Ectodermal cell (in vitro differentiated cells): ENCODE data around the gene THUMPD3.

Experiments
- H3K27ac ChIP-seq: 2 replicates; pipeline ENCODE4 v1.7.0; 2013; ENCODE audit warnings: mild to moderate bottlenecking, low read depth, low read length; ENCODE audit not compliant: insufficient read depth, poor library complexity, severe bottlenecking
- H3K27me3 ChIP-seq: 2 replicates; pipeline ENCODE4 v1.7.0; 2013; ENCODE audit warnings: mild to moderate bottlenecking, low read length; ENCODE audit not compliant: insufficient read depth, control insufficient read depth, poor library complexity, severe bottlenecking
- H3K36me3 ChIP-seq: one replicate; pipeline ENCODE4 v1.7.0; 2013; ENCODE audit warnings: low read length; ENCODE audit not compliant: control insufficient read depth, insufficient read depth
- H3K4me1 ChIP-seq: one replicate; pipeline ENCODE4 v1.7.0; 2013; ENCODE audit warnings: low read length; ENCODE audit not compliant: control insufficient read depth, insufficient read depth
- H3K4me3 ChIP-seq: 2 replicates; pipeline ENCODE4 v1.7.0; 2013; ENCODE audit warnings: low read depth, low read length, control low read depth; ENCODE audit not compliant: insufficient read depth
- H3K9me3 ChIP-seq: 2 replicates; pipeline ENCODE4 v1.7.0; 2013; ENCODE audit warnings: mild to moderate bottlenecking, low read length, moderate library complexity; ENCODE audit not compliant: control insufficient read depth
- WGBS, 2 experiments: methylation state at CpG; one replicate each; pipeline ENCODE4 v1.1.7; 2013; ENCODE audit warnings: missing lambda C conversion rate in 2 of 2; 5-methylcytosine and 5-hydroxymethylcytosine counted together

The THUMPD3 gene

DNA sequence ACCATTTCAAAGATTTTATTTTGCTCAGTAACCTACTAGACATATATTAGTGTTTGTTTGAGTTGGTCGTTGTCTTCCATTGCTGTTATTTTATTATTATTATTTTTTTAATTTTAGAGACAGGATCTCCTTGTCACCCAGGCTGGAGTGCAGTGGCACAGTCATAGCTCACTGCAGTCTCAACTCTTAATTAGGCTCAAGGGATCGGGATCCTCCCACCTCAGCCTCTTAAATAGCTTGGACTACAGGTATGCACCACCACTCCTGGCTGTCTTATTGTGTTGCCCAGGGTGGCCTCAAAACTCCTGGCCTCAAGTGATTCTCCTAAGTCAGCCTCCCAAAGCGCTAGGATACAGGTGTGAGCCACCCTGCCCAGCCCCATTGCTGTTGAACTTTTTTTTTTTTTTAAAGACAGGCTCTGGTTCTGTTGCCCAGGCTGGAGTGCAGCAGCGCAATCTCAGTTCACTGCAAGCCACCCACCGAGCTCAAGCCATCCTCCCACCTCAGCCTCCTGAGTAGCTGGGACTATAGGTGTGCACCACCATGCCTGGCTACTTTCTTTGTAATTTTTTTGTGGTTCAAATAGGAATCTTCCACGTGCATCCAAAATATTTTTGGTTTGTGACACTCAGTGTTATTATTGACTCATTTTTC lies 52.8 kb downstream of the THUMPD3 start:
- Histone ChIP-seq H3K9me3 (no peaks in the 10 kb centered on the region), H3K4me1 (no peaks in the 10 kb centered on the region), H3K4me3 (no peak overlapping the region), H3K27ac (no peak overlapping the region), H3K27me3 (no peaks in the 10 kb centered on the region), H3K36me3 (peaks cover 6% of the 10 kb centered on the region)
- 86 to 94% methylated on average over 5 of the region's 6 CpGs for WGBS, 2 experiments

GRCh38 chr3:9416139-9416780 lies 53.4 kb downstream of the THUMPD3 start:
- Histone ChIP-seq H3K27ac (no peak overlapping the region), H3K27me3 (no peaks in the 10 kb centered on the region), H3K4me3 (no peak overlapping the region), H3K4me1 (no peaks in the 10 kb centered on the region), H3K9me3 (no peaks in the 10 kb centered on the region), H3K36me3 (peaks cover 6% of the 10 kb centered on the region)
- 94 to 100% methylated on average over 1 to 3 of the region's 3 CpGs for WGBS, 2 experiments

DNA sequence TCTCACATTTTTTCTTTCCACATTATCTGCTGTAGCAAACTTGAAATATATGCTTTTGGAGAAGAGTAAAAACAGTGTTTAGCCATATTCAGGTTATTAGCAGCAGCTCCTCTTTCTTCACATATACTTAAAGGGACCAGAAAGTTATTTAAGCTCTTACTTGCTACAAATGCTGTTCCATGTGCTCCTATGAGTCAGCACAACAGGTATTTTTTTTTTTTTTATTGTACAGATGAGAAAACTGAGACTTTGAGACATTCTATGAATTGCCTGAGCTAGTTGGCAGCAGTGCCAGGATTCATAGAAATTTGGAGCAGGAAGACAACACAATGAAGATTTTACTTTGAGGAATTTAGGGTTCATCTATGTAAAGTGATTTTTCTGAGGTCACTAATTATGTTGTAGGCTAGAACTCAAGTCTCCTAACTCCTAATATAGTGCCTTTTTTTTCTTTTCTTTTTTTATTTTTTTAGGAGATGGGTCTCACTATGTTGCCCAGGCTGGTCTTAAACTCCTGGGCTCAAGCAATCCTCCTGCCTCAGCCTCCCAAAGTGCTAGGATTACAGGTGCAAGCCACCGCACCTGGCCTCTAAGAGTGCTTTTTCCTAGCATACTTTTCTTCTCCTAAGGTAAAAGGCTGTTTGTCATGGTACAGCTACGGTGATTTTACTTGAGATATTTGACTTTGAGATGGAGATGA lies 58.1 kb downstream of the THUMPD3 start:
- H3K4me3 ChIP-seq: no peak overlapping the region
- H3K9me3 ChIP-seq: no peaks in the 10 kb centered on the region
- no peak overlapping the region for H3K27ac ChIP-seq
- H3K27me3 ChIP-seq: no peaks in the 10 kb centered on the region
- H3K36me3 ChIP-seq: peaks cover under 1% of the 10 kb centered on the region
- H3K4me1 ChIP-seq: no peaks in the 10 kb centered on the region
- WGBS, 2 experiments: 94 to 96% methylated on average over 1 of the region's 2 CpGs

DNA sequence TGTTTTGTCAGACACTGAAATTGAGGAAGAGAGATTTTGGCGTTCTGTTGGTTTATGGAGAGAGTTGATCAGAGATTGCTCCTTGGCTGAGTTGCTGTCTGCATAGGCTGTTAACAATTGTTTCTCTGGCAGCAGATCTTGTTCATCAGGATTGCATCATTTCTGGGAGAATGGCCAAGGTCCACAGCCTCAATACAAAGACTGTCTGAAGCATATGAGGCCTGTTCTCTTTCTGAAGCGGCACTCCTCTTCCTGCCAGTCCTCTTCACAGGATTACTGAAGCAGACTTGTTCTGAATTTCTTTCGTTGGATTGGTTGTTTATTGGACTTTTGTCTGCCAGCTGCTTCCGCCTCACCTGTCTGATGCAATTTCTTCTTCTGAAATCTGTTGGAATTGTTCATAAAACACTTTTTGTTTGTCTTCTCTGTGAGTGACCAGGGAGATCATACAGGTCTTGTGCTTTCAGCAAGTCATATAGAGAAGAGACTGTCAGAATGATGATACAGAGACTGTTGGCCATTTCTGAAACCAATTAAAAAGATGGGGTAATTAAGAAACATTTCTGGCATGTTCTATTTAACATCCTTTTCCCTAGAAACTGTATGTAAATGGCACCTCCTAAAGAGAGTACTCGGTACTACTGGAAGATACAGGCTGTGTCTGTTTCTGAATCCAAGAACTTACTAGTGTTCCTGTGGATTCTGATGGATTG lies 60.0 kb downstream of the THUMPD3 start:
- Histone ChIP-seq H3K4me1 (no peaks in the 10 kb centered on the region), H3K9me3 (no peaks in the 10 kb centered on the region), H3K27me3 (no peaks in the 10 kb centered on the region), H3K27ac (peak overlapping the region; percentile 76), H3K36me3 (peaks cover 12% of the 10 kb centered on the region), H3K4me3 (no peak overlapping the region)
- WGBS, 2 experiments: 73 to 76% methylated on average over 5 of the region's 5 CpGs

DNA sequence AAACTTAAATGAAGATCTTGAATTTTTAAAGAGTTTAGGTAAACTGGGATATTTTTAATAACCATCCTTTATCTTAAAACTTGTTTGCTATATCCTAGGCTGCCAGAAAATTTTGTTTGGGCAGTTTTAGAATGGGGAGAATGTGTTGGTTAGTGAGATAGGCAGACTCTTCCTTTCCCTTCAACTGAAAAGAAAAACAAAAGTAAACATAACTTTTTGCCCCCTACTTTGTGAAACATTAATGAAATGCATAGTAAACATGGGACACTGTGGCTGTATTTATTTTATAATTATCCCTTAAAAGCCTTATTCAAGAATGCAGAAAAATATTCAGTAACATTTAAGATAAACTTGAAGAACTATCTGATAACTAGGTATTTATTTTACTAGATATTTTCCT lies 65.6 kb downstream of the THUMPD3 start:
- Histone ChIP-seq H3K4me3 (no peak overlapping the region), H3K36me3 (peaks cover 39% of the 10 kb centered on the region), H3K27ac (no peak overlapping the region)

GRCh38 chr3:9430733-9431132 lies 67.9 kb downstream of the THUMPD3 start:
- Histone ChIP-seq H3K27ac (no peak overlapping the region), H3K9me3 (no peaks in the 10 kb centered on the region), H3K36me3 (peaks cover 61% of the 10 kb centered on the region), H3K4me1 (no peaks in the 10 kb centered on the region), H3K4me3 (no peak overlapping the region), H3K27me3 (no peaks in the 10 kb centered on the region)
- 91 to 92% methylated on average over 2 to 3 of the region's 3 CpGs for WGBS, 2 experiments

More for the DNA sequence above, 65.6 kb downstream of the THUMPD3 start:
- H3K4me1 ChIP-seq: no peaks in the 10 kb centered on the region
- no peaks in the 10 kb centered on the region for H3K27me3 ChIP-seq
- no peaks in the 10 kb centered on the region for H3K9me3 ChIP-seq

DNA sequence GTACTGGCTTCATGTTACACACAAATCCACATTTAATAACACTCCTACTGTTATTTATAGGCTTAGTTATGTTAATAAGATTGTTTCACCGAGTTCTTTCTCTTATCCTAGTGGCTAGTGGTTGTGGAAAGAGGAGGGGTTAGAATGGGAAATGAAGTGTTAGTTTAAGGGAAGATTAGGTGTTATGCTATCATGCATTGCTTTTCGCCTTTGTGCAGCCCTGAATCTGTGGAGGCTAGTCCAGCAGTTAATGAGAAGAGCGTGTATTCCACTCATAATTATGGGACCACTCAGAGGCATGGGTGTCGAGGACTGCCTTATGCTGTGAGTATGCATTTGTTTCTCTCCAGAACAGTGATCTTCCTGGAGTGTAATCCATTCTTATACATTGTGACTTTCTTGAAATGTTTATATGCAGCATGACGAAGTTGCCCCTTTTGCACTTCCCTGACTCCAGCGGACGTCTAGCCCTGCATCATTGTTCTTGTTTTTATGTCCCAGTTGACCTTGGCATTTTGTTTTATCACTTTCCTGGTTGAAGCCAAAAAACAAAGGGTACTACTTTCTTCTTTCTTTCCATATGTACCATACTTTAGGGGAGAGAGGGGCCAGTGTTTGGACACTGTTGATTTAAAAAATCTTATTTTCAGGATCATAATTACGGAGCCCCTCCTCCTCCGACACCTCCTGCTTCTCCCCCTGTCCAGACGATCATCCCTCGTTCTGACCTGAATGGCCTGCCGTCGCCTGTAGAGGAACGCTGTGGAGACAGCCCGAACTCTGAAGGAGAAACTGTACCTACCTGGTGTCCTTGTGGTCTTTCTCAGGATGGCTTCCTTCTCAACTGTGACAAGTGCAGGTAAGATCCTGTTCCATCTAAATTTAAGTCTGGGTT lies 71.0 kb downstream of the THUMPD3 start:
- WGBS, 2 experiments: 95% methylated on average over 15 of the region's 15 CpGs
- H3K27me3 ChIP-seq: no peaks in the 10 kb centered on the region
- H3K4me1 ChIP-seq: no peaks in the 10 kb centered on the region
- H3K9me3 ChIP-seq: no peaks in the 10 kb centered on the region
- H3K4me3 ChIP-seq: no peak overlapping the region
- H3K27ac ChIP-seq: no peak overlapping the region
- H3K36me3 ChIP-seq: peaks cover 71% of the 10 kb centered on the region

DNA sequence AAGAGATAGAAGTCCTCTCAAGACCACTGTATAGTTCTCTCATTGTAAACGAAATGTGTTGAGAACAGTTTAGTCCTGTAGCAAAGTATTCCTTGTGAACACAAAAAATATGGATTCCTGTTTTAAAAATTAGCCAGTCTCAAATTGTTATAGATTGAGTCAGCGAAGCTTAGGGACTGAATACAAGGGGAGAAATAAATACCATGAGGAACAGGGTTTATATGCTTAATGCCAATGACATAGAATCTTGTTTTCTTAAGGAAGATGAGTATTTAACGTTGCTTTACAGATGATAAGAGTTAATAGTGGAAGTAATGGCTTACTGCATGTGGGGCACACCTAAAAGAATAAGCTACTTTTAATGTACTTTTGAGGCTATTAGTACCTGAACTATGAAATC lies 72.5 kb downstream of the THUMPD3 start:
- WGBS, 2 experiments: 93 to 94% methylated on average over 3 of the region's 3 CpGs
- Histone ChIP-seq H3K27ac (no peak overlapping the region), H3K4me1 (no peaks in the 10 kb centered on the region), H3K9me3 (no peaks in the 10 kb centered on the region), H3K27me3 (no peaks in the 10 kb centered on the region), H3K4me3 (no peak overlapping the region), H3K36me3 (peaks cover 67% of the 10 kb centered on the region)
